Measurements from ENCODE around the gene SMARCA2.

- TF ChIP-seq CTCF (conservative IDR thresholded peaks at IDR 0.05; ENCODE audit: low read length) (no peak), EZH2phosphoT487 (IDR thresholded peaks at IDR 0.05; ENCODE audit: borderline replicate concordance) (no peak)
Observed at GRCh38 chr9:2229109-2229721, 214.1 kb downstream of the SMARCA2 start.
